BE2C (cell line): ENCODE data around the gene MRPS11.
"Not testable (repeated sequence)": the region's sequence is repeated elsewhere in the genome, so short reads cannot be mapped to it uniquely, and the experiment has no call there.

ENCODE experiments used
- DNase-seq: peaks from one replicate; pipeline ENCODE4 v3.0.0-alpha.2; 2020
- H3K27me3 ChIP-seq: fragments of 250-450 bp; sonication (Bioruptor Pico); 2 replicates; pipeline ENCODE4 v1.5.1; 2020; ENCODE audit warnings: mild to moderate bottlenecking
- H3K36me3 ChIP-seq: fragments of 250-450 bp; sonication (Bioruptor Pico); 2 replicates; pipeline ENCODE4 v1.5.1; 2020; ENCODE audit warnings: mild to moderate bottlenecking
- H3K4me1 ChIP-seq: fragments of 250-450 bp; sonication (Bioruptor Pico); 2 replicates; pipeline ENCODE4 v1.5.1; 2020
- H3K4me3 ChIP-seq: 2 replicates; pipeline ENCODE4 v1.5.1; 2011; ENCODE audit warnings: low read depth, low read length
- H3K9me3 ChIP-seq: fragments of 250-450 bp; sonication (Bioruptor Pico); 2 replicates; pipeline ENCODE4 v1.5.1; 2020
- CTCF ChIP-seq: IDR thresholded peaks from 2 replicates; pipeline ENCODE4 v1.5.1; 2012; ENCODE audit warnings: mild to moderate bottlenecking, low read depth, low read length

Gene MRPS11

DNA sequence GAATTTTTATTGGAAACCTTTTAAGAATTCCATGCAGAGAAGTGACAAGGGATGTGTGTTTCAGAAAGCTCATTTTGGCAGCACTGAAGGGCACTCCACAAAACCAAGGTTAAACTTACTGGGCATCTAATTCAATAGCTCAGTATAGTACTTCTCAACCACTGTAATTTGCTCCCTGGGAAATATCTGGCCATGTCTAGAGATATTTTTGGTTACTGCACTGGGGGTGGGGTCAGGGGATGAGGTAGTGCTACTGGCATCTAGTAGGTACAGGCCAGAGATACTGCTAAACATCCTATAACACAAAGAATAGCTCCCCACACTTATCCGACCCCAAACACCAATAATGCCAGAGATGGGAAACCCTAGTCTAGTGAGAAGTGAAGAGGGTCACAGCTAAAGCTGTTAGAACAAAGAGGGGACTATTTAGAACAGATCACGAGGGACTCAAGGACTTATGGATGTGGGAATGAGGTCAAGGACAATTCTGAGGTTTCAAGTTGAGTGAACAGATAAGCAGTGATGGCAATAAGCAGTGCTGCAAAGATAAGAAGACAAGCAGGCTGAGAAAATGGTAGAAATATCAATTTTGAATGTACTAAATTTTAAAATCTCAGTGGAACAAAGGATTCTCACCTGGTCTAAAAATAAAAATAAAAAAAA lies 3.5 kb upstream of the MRPS11 start:
- TF ChIP-seq CTCF: no peak

DNA sequence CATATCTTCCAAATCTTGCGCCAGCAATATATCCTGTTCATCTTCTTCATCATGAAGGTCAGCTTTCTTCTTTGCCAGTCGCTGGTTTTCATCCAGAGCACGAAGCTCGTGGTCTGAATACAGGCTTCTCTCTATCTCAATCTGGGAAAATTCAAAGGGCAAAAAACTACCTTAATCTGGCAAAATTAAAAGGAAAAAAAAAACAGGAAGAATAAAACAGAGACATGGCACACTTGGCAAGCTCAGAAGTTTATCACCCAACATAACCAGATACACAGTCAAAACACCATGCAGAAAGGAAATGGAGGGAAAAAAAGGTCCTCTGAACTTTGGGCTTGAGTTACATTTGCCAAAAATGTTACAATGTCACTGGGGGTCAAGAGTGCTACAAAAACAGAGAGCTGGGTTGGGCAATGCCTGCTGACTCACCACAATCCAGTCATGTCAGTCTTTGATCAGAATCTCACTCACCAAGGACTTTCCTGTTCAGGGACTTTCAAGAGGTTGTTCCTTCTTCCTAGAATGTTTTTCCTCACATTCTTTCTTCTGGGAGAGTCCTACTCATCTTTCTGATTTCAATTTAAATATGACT lies 1.8 kb upstream of the MRPS11 start:
- H3K27me3 ChIP-seq: no peaks in the 10 kb centered on the region
- H3K4me3 ChIP-seq: no peak overlapping the region
- TF ChIP-seq CTCF: no peak
- no peaks in the 10 kb centered on the region for H3K4me1 ChIP-seq
- DNase-seq: no peak
- no peaks in the 10 kb centered on the region for H3K9me3 ChIP-seq
- peaks cover 30% of the 10 kb centered on the region for H3K36me3 ChIP-seq

More for the DNA sequence above, 3.5 kb upstream of the MRPS11 start:
- H3K9me3 ChIP-seq: no peaks in the 10 kb centered on the region
- no peak overlapping the region for H3K4me3 ChIP-seq
- DNase-seq: no peak
- no peaks in the 10 kb centered on the region for H3K4me1 ChIP-seq
- H3K36me3 ChIP-seq: peaks cover 43% of the 10 kb centered on the region
- H3K27me3 ChIP-seq: no peaks in the 10 kb centered on the region

GRCh38 chr15:88467935-88468528 lies 524 bp downstream of the MRPS11 start:
- no peaks in the 10 kb centered on the region for H3K9me3 ChIP-seq
- no peaks in the 10 kb centered on the region for H3K4me1 ChIP-seq
- peaks cover 15% of the 10 kb centered on the region for H3K36me3 ChIP-seq
- peak; percentile 50 for TF ChIP-seq CTCF
- peak overlapping the region; percentile 81 for H3K4me3 ChIP-seq
- H3K27me3 ChIP-seq: no peaks in the 10 kb centered on the region
- DNase-seq: peak; percentile 51

- DNase-seq: not testable (repeated sequence)
Measured at GRCh38 chr15:88468721-88469120, 1.2 kb downstream of the MRPS11 start.

GRCh38 chr15:88469321-88469720 lies 1.8 kb downstream of the MRPS11 start:
- no peak for TF ChIP-seq CTCF
- H3K9me3 ChIP-seq: no peaks in the 10 kb centered on the region
- H3K4me1 ChIP-seq: no peaks in the 10 kb centered on the region
- no peak for DNase-seq
- peaks cover 9% of the 10 kb centered on the region for H3K36me3 ChIP-seq
- H3K27me3 ChIP-seq: no peaks in the 10 kb centered on the region
- H3K4me3 ChIP-seq: no peak overlapping the region

More at GRCh38 chr15:88468721-88469120, 1.2 kb downstream of the MRPS11 start:
- not testable (repeated sequence) for H3K9me3 ChIP-seq, H3K27me3 ChIP-seq, H3K36me3 ChIP-seq, H3K4me1 ChIP-seq
- H3K4me3 ChIP-seq: peak overlapping the region; percentile 81; the same call in 1 of the 2 replicates

DNA sequence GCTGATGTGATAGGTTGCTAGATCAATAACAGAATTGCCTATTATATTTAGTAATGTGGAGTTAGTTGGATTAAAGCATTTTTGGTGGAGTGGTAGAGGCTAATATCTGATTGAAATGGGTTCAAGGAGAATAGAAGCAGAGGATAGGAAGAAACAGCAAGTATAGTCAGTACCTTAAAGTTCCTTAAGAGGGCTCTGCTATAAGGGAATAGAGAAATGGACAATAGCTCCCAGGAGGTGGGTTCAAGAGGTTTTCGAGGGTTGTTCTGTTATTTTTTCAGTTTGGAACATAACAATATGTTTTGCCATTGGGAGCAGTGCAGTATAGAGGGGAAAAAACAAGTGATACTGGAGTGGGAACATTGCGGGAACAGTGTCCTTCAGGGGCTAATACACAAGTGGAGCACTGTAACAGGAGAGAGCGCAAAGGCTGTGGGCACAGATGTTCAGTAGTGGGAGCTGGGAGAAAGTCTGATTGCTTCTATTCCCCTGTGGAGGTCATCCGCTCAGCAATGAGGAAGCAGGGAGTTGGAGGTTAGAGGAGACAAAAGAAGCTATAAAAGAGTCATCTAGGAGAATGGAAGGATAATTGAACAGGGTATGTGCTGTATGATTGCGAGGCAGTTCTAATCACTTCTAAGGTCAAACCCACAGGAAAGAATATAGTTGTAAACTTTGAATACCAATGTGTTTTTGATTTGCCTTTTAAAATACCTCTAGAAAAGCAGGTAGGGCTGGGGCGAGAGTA lies 3.3 kb downstream of the MRPS11 start:
- H3K36me3 ChIP-seq: peaks cover 4% of the 10 kb centered on the region
- H3K4me1 ChIP-seq: no peaks in the 10 kb centered on the region
- no peaks in the 10 kb centered on the region for H3K27me3 ChIP-seq
- TF ChIP-seq CTCF: no peak
- H3K9me3 ChIP-seq: no peaks in the 10 kb centered on the region
- H3K4me3 ChIP-seq: no peak overlapping the region
- DNase-seq: no peak
